Muscle of leg (tissue), 11 donors: Measurements from ENCODE around the gene MAGEL2. TPM values are rescaled to one million over a fixed set of nuclear protein-coding genes. Genes with fewer than 3 reads are reported as not detected.

Source experiments
- DNase-seq: peaks from one replicate; pipeline ENCODE4 v3.0.0; 2013
- H3K27ac ChIP-seq: one replicate; pipeline ENCODE4 v1.5.1; 2013; ENCODE audit warnings: mild to moderate bottlenecking, low read length, control low read depth
- H3K27me3 ChIP-seq: one replicate; pipeline ENCODE4 v1.6.1; 2013; ENCODE audit warnings: low read length; ENCODE audit not compliant: control insufficient read depth, insufficient read depth
- H3K36me3 ChIP-seq: one replicate; pipeline ENCODE4 v1.6.1; 2013; ENCODE audit warnings: low read length; ENCODE audit not compliant: control insufficient read depth, insufficient read depth
- H3K4me1 ChIP-seq: one replicate; pipeline ENCODE4 v1.6.1; 2013; ENCODE audit warnings: low read length; ENCODE audit not compliant: control insufficient read depth, insufficient read depth
- H3K4me3 ChIP-seq: one replicate; pipeline ENCODE4 v1.5.1; 2013; ENCODE audit warnings: low read length, control low read depth
- H3K9me3 ChIP-seq: replicated peaks from 2 replicates; pipeline ENCODE4 v1.6.1; 2013; ENCODE audit warnings: low read depth, low read length; ENCODE audit not compliant: control insufficient read depth
- WGBS: methylation state at CpG from one replicate; pipeline ENCODE4 v1.1.5; 2013; ENCODE audit warnings: missing lambda C conversion rate; ENCODE audit not compliant: insufficient coverage; 5-methylcytosine and 5-hydroxymethylcytosine counted together
- polyA plus RNA-seq, 8 donors: library from polyadenylated mRNA; unstranded; fragments of 120-200 nt; gene quantifications; one replicate each; pipeline versions ENCODE4 v1.2.1 to v1.2.3, GENCODE V29; 2013; ENCODE audit warnings: inconsistent platforms in 1 of 8, low replicate concordance in 1 of 8; ENCODE audit not compliant: insufficient read length in 8 of 8, insufficient read depth in 1 of 8
- total RNA-seq: library from RNA; stranded (reverse); fragments of 120-200 nt; gene quantifications from one replicate; pipeline ENCODE4 v1.2.4, GENCODE V29; 2013

MAGEL2 gene
- total and polyA plus RNA-seq, 9 donors: 9.2 to 27.9 (median 21.1) TPM

- peaks cover 3% of the 10 kb centered on the region for H3K9me3 ChIP-seq
- no peak for DNase-seq
- no peaks in the 10 kb centered on the region for H3K4me1 ChIP-seq
- no peak overlapping the region for H3K4me3 ChIP-seq
- no peaks in the 10 kb centered on the region for H3K36me3 ChIP-seq
- no peaks in the 10 kb centered on the region for H3K27me3 ChIP-seq
- no CpG with 5 or more reads among the region's 1 CpG for WGBS
- no peak overlapping the region for H3K27ac ChIP-seq
Measured at GRCh38 chr15:23670970-23671369, 23.3 kb upstream of the MAGEL2 start.

GRCh38 chr15:23663232-23663631 lies 15.6 kb upstream of the MAGEL2 start:
- no peaks in the 10 kb centered on the region for H3K4me1 ChIP-seq
- H3K27ac ChIP-seq: no peak overlapping the region
- H3K36me3 ChIP-seq: no peaks in the 10 kb centered on the region
- no peak overlapping the region for H3K4me3 ChIP-seq
- no peaks in the 10 kb centered on the region for H3K27me3 ChIP-seq
- 78% methylated on average over 1 of the region's 2 CpGs for WGBS
- DNase-seq: no peak
- H3K9me3 ChIP-seq: peaks cover 2% of the 10 kb centered on the region

GRCh38 chr15:23648920-23649515 lies 1.4 kb upstream of the MAGEL2 start:
- Histone ChIP-seq H3K9me3 (peaks cover 7% of the 10 kb centered on the region), H3K36me3 (peaks cover 6% of the 10 kb centered on the region), H3K4me3 (peak overlapping the region; percentile 63), H3K27me3 (no peaks in the 10 kb centered on the region), H3K27ac (no peak overlapping the region), H3K4me1 (peaks cover 16% of the 10 kb centered on the region)
- WGBS: 40% methylated on average over 2 of the region's 6 CpGs
- peak; percentile 63 for DNase-seq

- DNase-seq: no peak
- H3K4me3 ChIP-seq: peak overlapping the region; percentile 63
- H3K27ac ChIP-seq: peak overlapping the region; percentile 13
- H3K4me1 ChIP-seq: peaks cover 25% of the 10 kb centered on the region
- peaks cover 7% of the 10 kb centered on the region for H3K9me3 ChIP-seq
- H3K36me3 ChIP-seq: peaks cover 6% of the 10 kb centered on the region
- no peaks in the 10 kb centered on the region for H3K27me3 ChIP-seq
- 73% methylated on average over 17 of the region's 17 CpGs for WGBS
Measured at GRCh38 chr15:23647001-23647295, 719 bp downstream of the MAGEL2 start.

DNA sequence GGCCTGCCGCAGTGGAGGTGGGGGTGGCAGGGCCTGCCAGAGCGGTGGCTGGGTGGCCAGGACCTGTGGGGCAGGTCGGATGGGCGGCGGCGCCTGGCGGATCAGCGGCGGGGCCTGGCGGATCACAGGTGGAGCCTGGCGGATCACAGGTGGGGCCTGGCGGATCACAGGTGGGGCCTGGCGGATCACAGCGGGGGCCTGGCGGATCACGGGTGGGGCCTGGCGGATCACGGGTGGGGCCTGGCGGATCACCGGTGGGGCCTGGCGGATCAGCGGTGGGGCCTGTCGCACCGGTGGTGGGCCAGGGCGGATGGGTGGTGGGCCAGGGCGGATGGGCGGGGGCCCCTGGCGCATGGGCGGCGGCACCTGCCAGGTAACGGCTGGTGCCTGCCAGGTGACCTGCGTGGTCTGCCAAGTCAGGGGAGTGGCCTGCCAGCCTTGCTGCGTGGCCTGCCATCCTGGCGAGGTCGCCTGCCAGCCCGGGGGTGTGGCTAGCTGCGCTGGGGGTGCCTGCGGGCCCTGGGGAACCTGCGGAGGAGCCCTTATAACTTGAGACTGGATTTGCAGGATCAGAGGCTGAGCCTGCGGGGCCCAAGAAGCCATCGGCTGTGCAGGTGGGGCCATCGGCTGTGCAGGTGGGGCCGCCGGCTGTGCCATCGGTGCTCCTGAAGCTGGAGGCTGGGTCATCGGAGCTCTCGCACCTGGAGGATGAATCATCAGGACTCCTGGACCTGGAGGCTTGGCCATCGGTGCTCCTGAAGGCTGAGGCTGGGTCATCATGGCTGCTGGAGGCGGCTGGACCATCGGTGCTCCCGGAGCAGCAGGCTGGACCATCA lies 1.3 kb downstream of the MAGEL2 start:
- Histone ChIP-seq H3K36me3 (peaks cover 6% of the 10 kb centered on the region), H3K4me1 (peaks cover 25% of the 10 kb centered on the region), H3K27me3 (no peaks in the 10 kb centered on the region), H3K4me3 (peak overlapping the region; percentile 63), H3K27ac (peak overlapping the region; percentile 13), H3K9me3 (peaks cover 7% of the 10 kb centered on the region)
- peak; percentile 6 for DNase-seq
- WGBS: 93% methylated on average over 49 of the region's 51 CpGs

- peak; percentile 23 for DNase-seq
- no peak overlapping the region for H3K27ac ChIP-seq
- peaks cover 7% of the 10 kb centered on the region for H3K9me3 ChIP-seq
- H3K36me3 ChIP-seq: peaks cover 6% of the 10 kb centered on the region
- no peak overlapping the region for H3K4me3 ChIP-seq
- H3K4me1 ChIP-seq: peaks cover 25% of the 10 kb centered on the region
- no peaks in the 10 kb centered on the region for H3K27me3 ChIP-seq
- WGBS: 82% methylated on average over 36 of the region's 40 CpGs
Measured at GRCh38 chr15:23645371-23646164, 2.1 kb downstream of the MAGEL2 start.

GRCh38 chr15:23644829-23645228 lies 2.8 kb downstream of the MAGEL2 start:
- peaks cover 7% of the 10 kb centered on the region for H3K9me3 ChIP-seq
- no peak for DNase-seq
- peaks cover 25% of the 10 kb centered on the region for H3K4me1 ChIP-seq
- peaks cover 6% of the 10 kb centered on the region for H3K36me3 ChIP-seq
- H3K27me3 ChIP-seq: no peaks in the 10 kb centered on the region
- no peak overlapping the region for H3K27ac ChIP-seq
- no peak overlapping the region for H3K4me3 ChIP-seq
- 87% methylated on average over 13 of the region's 13 CpGs for WGBS

GRCh38 chr15:23642413-23643044 lies 5.1 kb downstream of the MAGEL2 start:
- no peaks in the 10 kb centered on the region for H3K27me3 ChIP-seq
- WGBS: 27% methylated on average over 6 of the region's 13 CpGs

DNA sequence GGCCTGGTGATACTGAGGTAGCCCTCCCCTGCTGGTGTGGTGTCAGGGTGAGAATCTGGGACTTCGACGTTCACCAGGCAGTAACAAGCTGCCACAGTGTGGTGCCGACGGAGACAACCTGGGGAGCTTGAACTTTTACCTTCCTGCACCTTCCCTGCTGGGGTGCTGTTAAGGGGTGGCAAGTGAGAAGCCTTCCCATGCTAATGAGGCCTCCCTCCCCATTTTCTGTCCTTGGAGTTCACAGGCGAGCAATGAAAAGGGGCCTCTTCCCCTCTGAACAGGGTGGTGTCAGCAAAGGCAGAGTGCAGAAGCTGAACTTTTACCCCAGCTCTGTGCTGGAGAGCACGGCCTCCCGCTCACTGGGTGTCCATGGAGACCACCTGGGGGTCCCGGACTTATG lies 13.5 kb downstream of the MAGEL2 start:
- Histone ChIP-seq H3K36me3 (no peaks in the 10 kb centered on the region), H3K4me1 (no peaks in the 10 kb centered on the region), H3K9me3 (no peaks in the 10 kb centered on the region), H3K27me3 (no peaks in the 10 kb centered on the region), H3K4me3 (no peak overlapping the region), H3K27ac (no peak overlapping the region)
- no CpG with 5 or more reads among the region's 8 CpGs for WGBS
- no peak for DNase-seq

More at GRCh38 chr15:23642413-23643044, 5.1 kb downstream of the MAGEL2 start:
- H3K4me1 ChIP-seq: peaks cover 21% of the 10 kb centered on the region
- peak; percentile 79 for DNase-seq
- H3K36me3 ChIP-seq: peaks cover 6% of the 10 kb centered on the region
- H3K27ac ChIP-seq: no peak overlapping the region
- no peak overlapping the region for H3K4me3 ChIP-seq
- peaks cover 7% of the 10 kb centered on the region for H3K9me3 ChIP-seq
